HG02970 (cell line): ENCODE results near the gene ARL6IP4.
"Not testable (repeated sequence)": the region's sequence is repeated elsewhere in the genome, so short reads cannot be mapped to it uniquely, and the experiment has no call there.

Experiments used
- ATAC-seq: cut with Tn5 transposase; IDR thresholded peaks from one replicate; pipeline ENCODE4 v1.9.1; 2021; ENCODE audit warnings: mild to moderate bottlenecking, moderate library complexity, moderate number of reproducible peaks; ENCODE audit not compliant: unreplicated experiment, low FRiP score

Gene ARL6IP4

GRCh38 chr12:123004287-123004686, 23.8 kb downstream of the ARL6IP4 start:
- ATAC-seq, result no peak

- ATAC-seq, result no peak
Observed at GRCh38 chr12:123005081-123005626, 24.7 kb downstream of the ARL6IP4 start.

GRCh38 chr12:123006977-123007376, 26.5 kb downstream of the ARL6IP4 start:
- ATAC-seq, result no peak

GRCh38 chr12:123010110-123010509, 29.6 kb downstream of the ARL6IP4 start:
- ATAC-seq, result no peak

- ATAC-seq, result no peak
Observed at GRCh38 chr12:123010681-123011080, 30.2 kb downstream of the ARL6IP4 start.

GRCh38 chr12:123011701-123012100, 31.2 kb downstream of the ARL6IP4 start:
- ATAC-seq, result no peak

- no peak for ATAC-seq
Observed at GRCh38 chr12:123013185-123014095, 33.0 kb downstream of the ARL6IP4 start.

GRCh38 chr12:123014473-123014872, 34.0 kb downstream of the ARL6IP4 start:
- ATAC-seq, result not testable (repeated sequence)

- ATAC-seq, result no peak
Observed at GRCh38 chr12:123017753-123018152, 37.3 kb downstream of the ARL6IP4 start.

- ATAC-seq, result no peak
Observed at GRCh38 chr12:123019841-123020138, 39.3 kb downstream of the ARL6IP4 start.

GRCh38 chr12:123021688-123022604, 41.5 kb downstream of the ARL6IP4 start:
- no peak for ATAC-seq

GRCh38 chr12:123022846-123023245, 42.4 kb downstream of the ARL6IP4 start:
- ATAC-seq, result no peak

GRCh38 chr12:123024819-123025391, 44.4 kb downstream of the ARL6IP4 start:
- no peak for ATAC-seq

- ATAC-seq, result no peak
Observed at GRCh38 chr12:123026094-123026853, 45.8 kb downstream of the ARL6IP4 start.

- no peak for ATAC-seq
Observed at GRCh38 chr12:123027726-123028445, 47.4 kb downstream of the ARL6IP4 start.

GRCh38 chr12:123028475-123028874, 48.0 kb downstream of the ARL6IP4 start:
- no peak for ATAC-seq

GRCh38 chr12:123029550-123029949, 49.1 kb downstream of the ARL6IP4 start:
- no peak for ATAC-seq

- no peak for ATAC-seq
Observed at GRCh38 chr12:123030686-123031085, 50.2 kb downstream of the ARL6IP4 start.

GRCh38 chr12:123031171-123031845, 50.8 kb downstream of the ARL6IP4 start:
- no peak for ATAC-seq
